Measurements from ENCODE around the gene MSN.

Gene MSN

GRCh38 chrX:65677954-65678469 lies 10.6 kb downstream of the MSN start:
- no peaks in the 10 kb centered on the region for H3K36me3 ChIP-seq (ENCODE audit: control insufficient read depth, insufficient read depth, low read length)
- peaks cover 25% of the 10 kb centered on the region for H3K4me1 ChIP-seq (ENCODE audit: control insufficient read depth, insufficient read depth, low read length)
- no peaks in the 10 kb centered on the region for H3K27me3 ChIP-seq (ENCODE audit: control insufficient read depth, insufficient read depth, low read length)
- no peak overlapping the region for H3K9ac ChIP-seq (ENCODE audit: low read length)
- no peaks in the 10 kb centered on the region for H3K9me3 ChIP-seq (ENCODE audit: control insufficient read depth, low read length)
- no peak overlapping the region for H3K4me3 ChIP-seq (ENCODE audit: low read length)

GRCh38 chrX:65679071-65679540 lies 11.7 kb downstream of the MSN start:
- H3K4me3 ChIP-seq (ENCODE audit: low read length): no peak overlapping the region
- H3K9me3 ChIP-seq (ENCODE audit: control insufficient read depth, low read length): no peaks in the 10 kb centered on the region
- H3K4me1 ChIP-seq (ENCODE audit: control insufficient read depth, insufficient read depth, low read length): peaks cover 25% of the 10 kb centered on the region
- no peaks in the 10 kb centered on the region for H3K36me3 ChIP-seq (ENCODE audit: control insufficient read depth, insufficient read depth, low read length)
- no peak overlapping the region for H3K9ac ChIP-seq (ENCODE audit: low read length)
- no peaks in the 10 kb centered on the region for H3K27me3 ChIP-seq (ENCODE audit: control insufficient read depth, insufficient read depth, low read length)

GRCh38 chrX:65681810-65682209 lies 14.4 kb downstream of the MSN start:
- H3K4me1 ChIP-seq (ENCODE audit: control insufficient read depth, insufficient read depth, low read length): peaks cover 25% of the 10 kb centered on the region
- no peaks in the 10 kb centered on the region for H3K27me3 ChIP-seq (ENCODE audit: control insufficient read depth, insufficient read depth, low read length)

GRCh38 chrX:65685112-65685511 lies 17.7 kb downstream of the MSN start:
- Histone ChIP-seq H3K9ac (ENCODE audit: low read length) (no peak overlapping the region), H3K27me3 (ENCODE audit: control insufficient read depth, insufficient read depth, low read length) (no peaks in the 10 kb centered on the region), H3K9me3 (ENCODE audit: control insufficient read depth, low read length) (no peaks in the 10 kb centered on the region), H3K36me3 (ENCODE audit: control insufficient read depth, insufficient read depth, low read length) (no peaks in the 10 kb centered on the region), H3K4me3 (ENCODE audit: low read length) (no peak overlapping the region), H3K4me1 (ENCODE audit: control insufficient read depth, insufficient read depth, low read length) (peaks cover 5% of the 10 kb centered on the region)

More at GRCh38 chrX:65681810-65682209, 14.4 kb downstream of the MSN start:
- H3K4me3 ChIP-seq (ENCODE audit: low read length): no peak overlapping the region
- H3K9ac ChIP-seq (ENCODE audit: low read length): no peak overlapping the region
- no peaks in the 10 kb centered on the region for H3K36me3 ChIP-seq (ENCODE audit: control insufficient read depth, insufficient read depth, low read length)
- H3K9me3 ChIP-seq (ENCODE audit: control insufficient read depth, low read length): no peaks in the 10 kb centered on the region

GRCh38 chrX:65686236-65686635 lies 18.8 kb downstream of the MSN start:
- no peaks in the 10 kb centered on the region for H3K36me3 ChIP-seq (ENCODE audit: control insufficient read depth, insufficient read depth, low read length)
- peaks cover 5% of the 10 kb centered on the region for H3K4me1 ChIP-seq (ENCODE audit: control insufficient read depth, insufficient read depth, low read length)
- no peak overlapping the region for H3K4me3 ChIP-seq (ENCODE audit: low read length)
- no peaks in the 10 kb centered on the region for H3K27me3 ChIP-seq (ENCODE audit: control insufficient read depth, insufficient read depth, low read length)
- H3K9ac ChIP-seq (ENCODE audit: low read length): no peak overlapping the region
- H3K9me3 ChIP-seq (ENCODE audit: control insufficient read depth, low read length): no peaks in the 10 kb centered on the region

GRCh38 chrX:65687367-65687766 lies 19.9 kb downstream of the MSN start:
- Histone ChIP-seq H3K9ac (ENCODE audit: low read length) (no peak overlapping the region), H3K4me1 (ENCODE audit: control insufficient read depth, insufficient read depth, low read length) (no peaks in the 10 kb centered on the region), H3K36me3 (ENCODE audit: control insufficient read depth, insufficient read depth, low read length) (no peaks in the 10 kb centered on the region), H3K9me3 (ENCODE audit: control insufficient read depth, low read length) (no peaks in the 10 kb centered on the region), H3K27me3 (ENCODE audit: control insufficient read depth, insufficient read depth, low read length) (no peaks in the 10 kb centered on the region), H3K4me3 (ENCODE audit: low read length) (no peak overlapping the region)

GRCh38 chrX:65688403-65688871 lies 21.0 kb downstream of the MSN start:
- H3K4me3 ChIP-seq (ENCODE audit: low read length): no peak overlapping the region
- H3K9me3 ChIP-seq (ENCODE audit: control insufficient read depth, low read length): no peaks in the 10 kb centered on the region
- no peaks in the 10 kb centered on the region for H3K36me3 ChIP-seq (ENCODE audit: control insufficient read depth, insufficient read depth, low read length)
- no peak overlapping the region for H3K9ac ChIP-seq (ENCODE audit: low read length)
- H3K4me1 ChIP-seq (ENCODE audit: control insufficient read depth, insufficient read depth, low read length): no peaks in the 10 kb centered on the region
- H3K27me3 ChIP-seq (ENCODE audit: control insufficient read depth, insufficient read depth, low read length): no peaks in the 10 kb centered on the region

GRCh38 chrX:65689377-65689776 lies 21.9 kb downstream of the MSN start:
- H3K27me3 ChIP-seq (ENCODE audit: control insufficient read depth, insufficient read depth, low read length): no peaks in the 10 kb centered on the region
- no peak overlapping the region for H3K4me3 ChIP-seq (ENCODE audit: low read length)
- no peaks in the 10 kb centered on the region for H3K9me3 ChIP-seq (ENCODE audit: control insufficient read depth, low read length)
- H3K9ac ChIP-seq (ENCODE audit: low read length): no peak overlapping the region
- H3K36me3 ChIP-seq (ENCODE audit: control insufficient read depth, insufficient read depth, low read length): no peaks in the 10 kb centered on the region
- no peaks in the 10 kb centered on the region for H3K4me1 ChIP-seq (ENCODE audit: control insufficient read depth, insufficient read depth, low read length)

GRCh38 chrX:65690057-65690855 lies 22.8 kb downstream of the MSN start:
- Histone ChIP-seq H3K4me3 (ENCODE audit: low read length) (no peak overlapping the region), H3K9ac (ENCODE audit: low read length) (no peak overlapping the region), H3K27me3 (ENCODE audit: control insufficient read depth, insufficient read depth, low read length) (no peaks in the 10 kb centered on the region), H3K36me3 (ENCODE audit: control insufficient read depth, insufficient read depth, low read length) (no peaks in the 10 kb centered on the region), H3K9me3 (ENCODE audit: control insufficient read depth, low read length) (no peaks in the 10 kb centered on the region), H3K4me1 (ENCODE audit: control insufficient read depth, insufficient read depth, low read length) (no peaks in the 10 kb centered on the region)

GRCh38 chrX:65695849-65696449 lies 28.5 kb downstream of the MSN start:
- Histone ChIP-seq H3K36me3 (ENCODE audit: control insufficient read depth, insufficient read depth, low read length) (no peaks in the 10 kb centered on the region), H3K4me3 (ENCODE audit: low read length) (no peak overlapping the region), H3K4me1 (ENCODE audit: control insufficient read depth, insufficient read depth, low read length) (peaks cover 4% of the 10 kb centered on the region), H3K9me3 (ENCODE audit: control insufficient read depth, low read length) (no peaks in the 10 kb centered on the region), H3K27me3 (ENCODE audit: control insufficient read depth, insufficient read depth, low read length) (no peaks in the 10 kb centered on the region), H3K9ac (ENCODE audit: low read length) (no peak overlapping the region)

- H3K4me1 ChIP-seq (ENCODE audit: control insufficient read depth, insufficient read depth, low read length): peaks cover 4% of the 10 kb centered on the region
- H3K9me3 ChIP-seq (ENCODE audit: control insufficient read depth, low read length): no peaks in the 10 kb centered on the region
- H3K27me3 ChIP-seq (ENCODE audit: control insufficient read depth, insufficient read depth, low read length): no peaks in the 10 kb centered on the region
- no peak overlapping the region for H3K9ac ChIP-seq (ENCODE audit: low read length)
- no peaks in the 10 kb centered on the region for H3K36me3 ChIP-seq (ENCODE audit: control insufficient read depth, insufficient read depth, low read length)
- no peak overlapping the region for H3K4me3 ChIP-seq (ENCODE audit: low read length)
Observed at GRCh38 chrX:65696613-65697012, 29.2 kb downstream of the MSN start.

- no peaks in the 10 kb centered on the region for H3K27me3 ChIP-seq (ENCODE audit: control insufficient read depth, insufficient read depth, low read length)
- no peaks in the 10 kb centered on the region for H3K9me3 ChIP-seq (ENCODE audit: control insufficient read depth, low read length)
- no peak overlapping the region for H3K9ac ChIP-seq (ENCODE audit: low read length)
- no peak overlapping the region for H3K4me3 ChIP-seq (ENCODE audit: low read length)
- H3K4me1 ChIP-seq (ENCODE audit: control insufficient read depth, insufficient read depth, low read length): peaks cover 4% of the 10 kb centered on the region
- H3K36me3 ChIP-seq (ENCODE audit: control insufficient read depth, insufficient read depth, low read length): no peaks in the 10 kb centered on the region
Observed at GRCh38 chrX:65697211-65697641, 29.8 kb downstream of the MSN start.

All from mucosa of stomach (tissue), 1 donor.